ENCODE data around the gene UNG. TPM values are rescaled to one million over a fixed set of nuclear protein-coding genes. Genes with fewer than 3 reads are reported as not detected.

The UNG gene
- total RNA-seq, 1 experiment from 2014 or later = 188 TPM

DNA sequence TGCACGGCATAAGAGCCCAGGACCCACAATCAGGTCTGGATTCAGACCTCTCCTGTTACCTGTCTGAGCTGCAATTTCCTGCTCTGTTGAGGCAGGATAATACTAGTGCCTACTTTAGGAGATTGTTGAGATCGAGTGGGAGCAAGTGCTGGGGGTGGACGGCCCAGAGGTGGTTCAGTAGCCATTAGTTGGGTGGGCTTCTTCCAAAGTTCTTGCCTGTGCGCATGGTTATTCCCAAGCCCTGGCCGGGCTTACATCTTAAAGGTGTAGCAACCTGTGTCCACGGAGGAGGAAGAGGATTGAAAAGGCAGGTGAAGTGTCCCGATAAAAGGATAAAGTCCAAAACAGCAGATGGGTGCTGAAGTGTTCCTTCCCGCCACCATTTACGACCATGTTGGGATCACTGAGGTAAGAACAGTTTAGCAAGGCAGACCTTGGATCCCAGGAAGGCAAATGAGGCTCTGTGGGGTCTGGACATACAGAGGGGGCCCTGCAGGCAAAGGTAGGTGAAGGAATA, 52.8 kb downstream of the UNG start:
- Histone ChIP-seq H2AK5ac (ENCODE audit: insufficient read length, low read length) (no peak overlapping the region), H3K14ac (ENCODE audit: insufficient read depth, low read length) (no peak overlapping the region; the same call in 1 of the 2 replicates), H2BK5ac (ENCODE audit: insufficient read length, low read length) (no peak overlapping the region), H3K56ac (ENCODE audit: insufficient read length, low read depth, low read length) (no peak overlapping the region), H3K18ac (ENCODE audit: insufficient read length, low read depth, low read length) (no peak overlapping the region), H2AFZ (ENCODE audit: low read length) (no peak overlapping the region), H3K9me3 (ENCODE audit: control insufficient read depth, low read depth, low read length) (no peaks in the 10 kb centered on the region), H3K9ac (ENCODE audit: extremely low read depth, insufficient read length, low read length) (no peak overlapping the region), H3K4me2 (ENCODE audit: insufficient read depth, insufficient read length, low read length) (no peak overlapping the region), H3K23ac (ENCODE audit: insufficient read length, low read depth, low read length) (no peak overlapping the region), H4K20me1 (ENCODE audit: control insufficient read depth, insufficient read depth, insufficient read length) (no peaks in the 10 kb centered on the region), H3K4ac (ENCODE audit: low read depth, low read length) (no peak overlapping the region), H4K8ac (replicated peaks; ENCODE audit: insufficient read length, low read depth, low read length) (no peak overlapping the region), H3K79me2 (ENCODE audit: insufficient read depth, low read length) (no peaks in the 10 kb centered on the region), H2BK12ac (ENCODE audit: insufficient read length, low read depth, low read length) (no peak overlapping the region), H2BK120ac (ENCODE audit: low read depth, low read length, poor library complexity, severe bottlenecking) (no peak overlapping the region), H2BK15ac (ENCODE audit: low read depth, low read length) (no peak overlapping the region), H3K79me1 (ENCODE audit: insufficient read depth, low read depth, low read length, poor library complexity, severe bottlenecking) (no peaks in the 10 kb centered on the region), H4K91ac (ENCODE audit: insufficient read length, low read depth, low read length) (no peak overlapping the region), H2BK20ac (ENCODE audit: low read depth, low read length, poor library complexity, severe bottlenecking) (no peak overlapping the region), H3K27ac (ENCODE audit: insufficient read length, low read depth, low read length) (no peak overlapping the region), H3K23me2 (ENCODE audit: insufficient read length, low read depth, low read length, poor library complexity, severe bottlenecking) (peaks cover 7% of the 10 kb centered on the region), H3K4me1 (ENCODE audit: insufficient read depth, low read length) (no peaks in the 10 kb centered on the region), H3T11ph (ENCODE audit: low read length) (no peak overlapping the region), H4K5ac (ENCODE audit: insufficient read length, low read depth, low read length) (no peak overlapping the region), H3K27me3 (ENCODE audit: insufficient read depth, low read length) (no peaks in the 10 kb centered on the region)
- H3K4me3 Mint-ChIP-seq = no peak overlapping the region
- WGBS (ENCODE audit: extremely low coverage, insufficient read length, low lambda C conversion rate) = no CpG with 5 or more reads among the region's 9 CpGs
- DNase-seq = no peak
- H3K9me3 Mint-ChIP-seq = no peaks in the 10 kb centered on the region
- H3K4me1 Mint-ChIP-seq = peaks cover 6 to 7% of the 10 kb centered on the region in 2 experiments
- H3K36me3 Mint-ChIP-seq (ENCODE audit: insufficient read depth in 1 of 3, low read depth in 3 of 3) = no peaks in the 10 kb centered on the region
- TF ChIP-seq, protein P1, sequence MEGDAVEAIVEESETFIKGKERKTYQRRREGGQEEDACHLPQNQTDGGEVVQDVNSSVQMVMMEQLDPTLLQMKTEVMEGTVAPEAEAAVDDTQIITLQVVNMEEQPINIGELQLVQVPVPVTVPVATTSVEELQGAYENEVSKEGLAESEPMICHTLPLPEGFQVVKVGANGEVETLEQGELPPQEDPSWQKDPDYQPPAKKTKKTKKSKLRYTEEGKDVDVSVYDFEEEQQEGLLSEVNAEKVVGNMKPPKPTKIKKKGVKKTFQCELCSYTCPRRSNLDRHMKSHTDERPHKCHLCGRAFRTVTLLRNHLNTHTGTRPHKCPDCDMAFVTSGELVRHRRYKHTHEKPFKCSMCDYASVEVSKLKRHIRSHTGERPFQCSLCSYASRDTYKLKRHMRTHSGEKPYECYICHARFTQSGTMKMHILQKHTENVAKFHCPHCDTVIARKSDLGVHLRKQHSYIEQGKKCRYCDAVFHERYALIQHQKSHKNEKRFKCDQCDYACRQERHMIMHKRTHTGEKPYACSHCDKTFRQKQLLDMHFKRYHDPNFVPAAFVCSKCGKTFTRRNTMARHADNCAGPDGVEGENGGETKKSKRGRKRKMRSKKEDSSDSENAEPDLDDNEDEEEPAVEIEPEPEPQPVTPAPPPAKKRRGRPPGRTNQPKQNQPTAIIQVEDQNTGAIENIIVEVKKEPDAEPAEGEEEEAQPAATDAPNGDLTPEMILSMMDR (conservative IDR thresholded peaks at IDR 0.05) = no peak
- no peak overlapping the region for H3K27ac Mint-ChIP-seq
- H3K27me3 Mint-ChIP-seq (ENCODE audit: low read depth) = peaks cover 22% of the 10 kb centered on the region
